ENCODE measurements around the gene FCHSD2.

- TF ChIP-seq, protein P1, sequence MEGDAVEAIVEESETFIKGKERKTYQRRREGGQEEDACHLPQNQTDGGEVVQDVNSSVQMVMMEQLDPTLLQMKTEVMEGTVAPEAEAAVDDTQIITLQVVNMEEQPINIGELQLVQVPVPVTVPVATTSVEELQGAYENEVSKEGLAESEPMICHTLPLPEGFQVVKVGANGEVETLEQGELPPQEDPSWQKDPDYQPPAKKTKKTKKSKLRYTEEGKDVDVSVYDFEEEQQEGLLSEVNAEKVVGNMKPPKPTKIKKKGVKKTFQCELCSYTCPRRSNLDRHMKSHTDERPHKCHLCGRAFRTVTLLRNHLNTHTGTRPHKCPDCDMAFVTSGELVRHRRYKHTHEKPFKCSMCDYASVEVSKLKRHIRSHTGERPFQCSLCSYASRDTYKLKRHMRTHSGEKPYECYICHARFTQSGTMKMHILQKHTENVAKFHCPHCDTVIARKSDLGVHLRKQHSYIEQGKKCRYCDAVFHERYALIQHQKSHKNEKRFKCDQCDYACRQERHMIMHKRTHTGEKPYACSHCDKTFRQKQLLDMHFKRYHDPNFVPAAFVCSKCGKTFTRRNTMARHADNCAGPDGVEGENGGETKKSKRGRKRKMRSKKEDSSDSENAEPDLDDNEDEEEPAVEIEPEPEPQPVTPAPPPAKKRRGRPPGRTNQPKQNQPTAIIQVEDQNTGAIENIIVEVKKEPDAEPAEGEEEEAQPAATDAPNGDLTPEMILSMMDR (IDR thresholded peaks at IDR 0.05; ENCODE audit: extremely low read depth in 1 of 2, insufficient read depth in 1 of 2, low read depth in 1 of 2, low read length in 2 of 2), result no peak
- TF ChIP-seq MYC (IDR thresholded peaks at IDR 0.05; ENCODE audit: low read depth, low read length) (no peak), POLR2AphosphoS5 (IDR thresholded peaks at IDR 0.05; ENCODE audit: insufficient read depth, low read depth, low read length) (no peak), EZH2 (IDR thresholded peaks at IDR 0.05; ENCODE audit: borderline replicate concordance, low read depth, low read length, severe bottlenecking) (no peak), MAX (IDR thresholded peaks at IDR 0.05; ENCODE audit: insufficient read depth, insufficient read length) (no peak)
Observed at GRCh38 chr11:72912253-72912652, 229.9 kb downstream of the FCHSD2 start.

Data from endothelial cell of umbilical vein (primary cell).